ENCODE results near the gene NLRP7.
"Not testable (repeated sequence)": the region's sequence is repeated elsewhere in the genome, so short reads cannot be mapped to it uniquely, and the experiment has no call there.

Gene NLRP7

GRCh38 chr19:54959840-54960239 lies 12.5 kb upstream of the NLRP7 start:
- Mint-ChIP-seq H3K4me1 (no peaks in the 10 kb centered on the region), H3K4me3 (no peak overlapping the region), H3K36me3 (ENCODE audit: low read depth) (no peaks in the 10 kb centered on the region), H3K27ac (no peak overlapping the region), H3K9me3 (peaks cover 60% of the 10 kb centered on the region), H3K27me3 (ENCODE audit: low read depth, poor library complexity) (peaks cover 6% of the 10 kb centered on the region)
- no peak for DNase-seq
- no peak for TF ChIP-seq CTCF (IDR thresholded peaks at IDR 0.05)

- DNase-seq: no peak
Observed at GRCh38 chr19:54955376-54955775, 8.0 kb upstream of the NLRP7 start.

GRCh38 chr19:54953345-54953713 lies 6.0 kb upstream of the NLRP7 start:
- not testable (repeated sequence) for H3K4me3 Mint-ChIP-seq; DNase-seq; H3K4me1 Mint-ChIP-seq; H3K27ac Mint-ChIP-seq; H3K36me3 Mint-ChIP-seq (ENCODE audit: low read depth)
- Mint-ChIP-seq H3K27me3 (ENCODE audit: low read depth, poor library complexity) (peaks cover 12% of the 10 kb centered on the region), H3K9me3 (peaks cover 72% of the 10 kb centered on the region)

More at GRCh38 chr19:54955376-54955775, 8.0 kb upstream of the NLRP7 start:
- no peaks in the 10 kb centered on the region for H3K36me3 Mint-ChIP-seq (ENCODE audit: low read depth)
- H3K4me3 Mint-ChIP-seq: no peak overlapping the region
- no peak for TF ChIP-seq CTCF (IDR thresholded peaks at IDR 0.05)
- peaks cover 12% of the 10 kb centered on the region for H3K27me3 Mint-ChIP-seq (ENCODE audit: low read depth, poor library complexity)
- peaks cover 75% of the 10 kb centered on the region for H3K9me3 Mint-ChIP-seq
- H3K4me1 Mint-ChIP-seq: no peaks in the 10 kb centered on the region
- H3K27ac Mint-ChIP-seq: no peak overlapping the region

- H3K27me3 Mint-ChIP-seq (ENCODE audit: low read depth, poor library complexity): peaks cover 10% of the 10 kb centered on the region
- DNase-seq: no peak
- H3K9me3 Mint-ChIP-seq: peaks cover 71% of the 10 kb centered on the region
- no peak for TF ChIP-seq CTCF (IDR thresholded peaks at IDR 0.05)
- no peaks in the 10 kb centered on the region for H3K36me3 Mint-ChIP-seq (ENCODE audit: low read depth)
- no peaks in the 10 kb centered on the region for H3K4me1 Mint-ChIP-seq
- H3K4me3 Mint-ChIP-seq: no peak overlapping the region
- H3K27ac Mint-ChIP-seq: no peak overlapping the region
Observed at GRCh38 chr19:54952591-54953344, 5.4 kb upstream of the NLRP7 start.

GRCh38 chr19:54950580-54950979 lies 3.2 kb upstream of the NLRP7 start:
- H3K9me3 Mint-ChIP-seq: peaks cover 70% of the 10 kb centered on the region
- H3K27me3 Mint-ChIP-seq (ENCODE audit: low read depth, poor library complexity); H3K36me3 Mint-ChIP-seq (ENCODE audit: low read depth); H3K4me3 Mint-ChIP-seq; H3K4me1 Mint-ChIP-seq; H3K27ac Mint-ChIP-seq; DNase-seq: not testable (repeated sequence)

GRCh38 chr19:54949412-54949811 lies 2.1 kb upstream of the NLRP7 start:
- Mint-ChIP-seq H3K4me1 (no peaks in the 10 kb centered on the region), H3K27ac (no peak overlapping the region), H3K9me3 (peaks cover 66% of the 10 kb centered on the region), H3K36me3 (ENCODE audit: low read depth) (no peaks in the 10 kb centered on the region), H3K4me3 (no peak overlapping the region), H3K27me3 (ENCODE audit: low read depth, poor library complexity) (peaks cover 6% of the 10 kb centered on the region)
- no peak for TF ChIP-seq CTCF (IDR thresholded peaks at IDR 0.05)
- DNase-seq: no peak

- not testable (repeated sequence) for H3K36me3 Mint-ChIP-seq (ENCODE audit: low read depth); DNase-seq; H3K4me1 Mint-ChIP-seq; H3K27me3 Mint-ChIP-seq (ENCODE audit: low read depth, poor library complexity); H3K27ac Mint-ChIP-seq; H3K4me3 Mint-ChIP-seq
- peaks cover 75% of the 10 kb centered on the region for H3K9me3 Mint-ChIP-seq
Observed at GRCh38 chr19:54943772-54944361, 3.5 kb downstream of the NLRP7 start.

- not testable (repeated sequence) for H3K27ac Mint-ChIP-seq; H3K27me3 Mint-ChIP-seq (ENCODE audit: low read depth, poor library complexity); H3K36me3 Mint-ChIP-seq (ENCODE audit: low read depth); DNase-seq; H3K4me1 Mint-ChIP-seq; H3K4me3 Mint-ChIP-seq
- peaks cover 81% of the 10 kb centered on the region for H3K9me3 Mint-ChIP-seq
Observed at GRCh38 chr19:54939538-54939937, 7.8 kb downstream of the NLRP7 start.
